Upper lobe of left lung (tissue), 6 donors: ENCODE data around the gene SPATA20. TPM values are rescaled to one million over a fixed set of nuclear protein-coding genes. Genes with fewer than 3 reads are reported as not detected.

ENCODE experiments used
- ATAC-seq, 2 donors: fragments of 200-7000 bp; cut with Tn5 transposase; one replicate each; pipeline ENCODE4 v1.9.1; 2022; ENCODE audit warnings: mild to moderate bottlenecking in 2 of 2, moderate library complexity in 2 of 2; ENCODE audit not compliant: low FRiP score in 2 of 2
- DNase-seq, 2 donors: peaks; one replicate each; pipeline ENCODE4 v3.0.0-alpha.2; 2019 to 2020
- H3K27ac ChIP-seq, 4 donors: fragments of 200-600 bp; sonication (generic); one replicate each; pipeline ENCODE4 v1.5.1; 2016 to 2019
- H3K27me3 ChIP-seq, 4 donors: fragments of 200-600 bp; sonication (generic); one replicate each; pipeline ENCODE4 v1.5.1; 2017 to 2019
- H3K36me3 ChIP-seq, 4 donors: fragments of 200-600 bp; sonication (generic); one replicate each; pipeline ENCODE4 v1.5.1; 2016 to 2019
- H3K4me1 ChIP-seq, 4 donors: fragments of 200-600 bp; sonication (generic); one replicate each; pipeline ENCODE4 v1.5.1; 2018 to 2019
- H3K4me3 ChIP-seq, 4 donors: fragments of 200-600 bp; sonication (generic); one replicate each; pipeline ENCODE4 v1.5.1; 2017 to 2019; ENCODE audit warnings: mild to moderate bottlenecking in 2 of 4, moderate library complexity in 1 of 4
- H3K9me3 ChIP-seq, 4 donors: fragments of 200-600 bp; sonication (generic); one replicate each; pipeline ENCODE4 v1.5.1; 2018 to 2019
- CTCF ChIP-seq, 6 experiments: fragments of 450-650 bp in 4 of 6; fragments of 200-600 bp in 2 of 6; sonication (generic) in 2 of 6; IDR thresholded peaks; one replicate each; pipeline ENCODE4 v1.5.1; 2016 to 2019; ENCODE audit warnings: antibody characterized with exemption in 6 of 6
- EP300 ChIP-seq, 4 donors: sonication (generic); formaldehyde crosslinking; IDR thresholded peaks; one replicate each; pipeline ENCODE4 v1.5.1; 2017; ENCODE audit warnings: antibody characterized with exemption in 4 of 4, control low read depth in 2 of 4
- POLR2A ChIP-seq, 4 donors: fragments of 450-650 bp; IDR thresholded peaks; one replicate each; pipeline ENCODE4 v1.5.1; 2016 to 2017; ENCODE audit warnings: antibody characterized with exemption in 4 of 4, mild to moderate bottlenecking in 2 of 4
- POLR2AphosphoS5 ChIP-seq, 2 donors: sonication (generic); formaldehyde crosslinking; IDR thresholded peaks; one replicate each; pipeline ENCODE4 v1.5.1; 2017; ENCODE audit warnings: antibody characterized with exemption in 2 of 2
- WGBS, 2 donors: methylation state at CpG; one replicate each; pipeline ENCODE4 v1.1.5; 2017 to 2018; 5-methylcytosine and 5-hydroxymethylcytosine counted together
- total RNA-seq, 6 donors: library from RNA; depleted of rRNA in 4 of 6; stranded (reverse); fragments of >200 nt in 4 of 6; gene quantifications; one replicate each; pipeline versions ENCODE4 v1.1.0 to v1.2.1, GENCODE V29; 2016 to 2021
- donor health status: DM: no; HTN: no; CAD: no; lungs with moderate emphysema.
- donor health status: DM: no; HTN: yes; CAD: no; lungs with severe emphysema.

The SPATA20 gene
- total RNA-seq, 6 donors from 2014 or later: 32.9 to 111 (median 46.4) TPM

DNA sequence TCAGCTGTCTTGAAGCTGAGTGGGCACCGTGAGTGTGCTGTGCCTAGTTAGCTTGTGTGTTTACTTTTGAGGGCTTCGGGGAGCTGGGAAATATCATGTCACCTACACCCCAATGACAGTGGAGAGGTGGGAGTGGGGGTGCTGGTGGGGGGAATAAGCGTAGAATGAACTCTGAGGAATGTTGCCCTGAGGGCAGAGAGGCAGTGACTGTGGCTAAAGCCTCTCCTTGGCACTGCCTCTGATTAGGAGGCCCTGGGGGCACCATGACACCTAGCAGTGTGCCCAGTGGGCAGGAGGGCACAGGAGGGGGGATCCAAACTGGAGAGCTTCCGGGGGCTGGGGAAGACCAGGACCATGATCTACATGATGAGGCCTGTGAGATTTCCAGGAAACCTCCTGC lies 38.4 kb downstream of the SPATA20 start:
- ATAC-seq: no peak
- H3K27ac ChIP-seq: no peak overlapping the region
- TF ChIP-seq POLR2AphosphoS5 (IDR thresholded peaks at IDR 0.05) (no peak), EP300 (IDR thresholded peaks at IDR 0.05) (no peak), CTCF (IDR thresholded peaks at IDR 0.05) (no peak), POLR2A (IDR thresholded peaks at IDR 0.05) (no peak)
- no peaks in the 10 kb centered on the region for H3K27me3 ChIP-seq
- DNase-seq: no peak
- no peak overlapping the region for H3K4me3 ChIP-seq
- 87 to 91% methylated on average over 3 to 4 of the region's 4 CpGs for WGBS, 2 donors
- no peaks in the 10 kb centered on the region for H3K36me3 ChIP-seq
- H3K4me1 ChIP-seq: peaks cover 14 to 20% (median 17%) of the 10 kb centered on the region in 4 donors
- H3K9me3 ChIP-seq: no peaks in the 10 kb centered on the region

DNA sequence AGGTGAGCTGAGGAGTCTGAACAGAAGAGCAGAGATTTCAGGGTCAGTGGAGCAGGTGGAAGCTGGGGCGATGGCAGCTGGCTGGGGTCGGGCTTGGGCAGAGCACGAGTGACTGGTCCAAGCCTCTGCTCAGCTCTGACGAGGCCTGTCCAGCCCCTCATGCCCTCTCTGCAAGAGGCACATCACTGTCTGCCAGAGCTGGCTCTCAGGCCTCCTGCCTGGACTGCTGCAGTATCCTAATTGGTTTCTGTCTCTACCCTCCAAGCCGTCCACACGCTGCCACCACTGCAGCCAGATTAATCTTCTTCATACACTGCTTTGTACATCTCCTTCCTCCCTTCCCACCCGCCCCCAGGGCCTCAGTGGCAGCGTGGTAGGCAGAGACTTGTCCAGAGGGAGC lies 38.9 kb downstream of the SPATA20 start:
- no peak for TF ChIP-seq CTCF (IDR thresholded peaks at IDR 0.05)
- no peak for TF ChIP-seq EP300 (IDR thresholded peaks at IDR 0.05)
- TF ChIP-seq POLR2AphosphoS5 (IDR thresholded peaks at IDR 0.05): no peak
- TF ChIP-seq POLR2A (IDR thresholded peaks at IDR 0.05): no peak
- H3K4me3 ChIP-seq: no peak overlapping the region
- H3K36me3 ChIP-seq: no peaks in the 10 kb centered on the region
- no peaks in the 10 kb centered on the region for H3K9me3 ChIP-seq
- no peak overlapping the region for H3K27ac ChIP-seq
- 83 to 93% methylated on average over 4 to 8 of the region's 8 CpGs for WGBS, 2 donors
- ATAC-seq: no peak
- peaks cover 15 to 20% (median 17%) of the 10 kb centered on the region in 4 donors for H3K4me1 ChIP-seq
- no peaks in the 10 kb centered on the region for H3K27me3 ChIP-seq
- DNase-seq: peak in 1 of 2 donors; percentile 58

DNA sequence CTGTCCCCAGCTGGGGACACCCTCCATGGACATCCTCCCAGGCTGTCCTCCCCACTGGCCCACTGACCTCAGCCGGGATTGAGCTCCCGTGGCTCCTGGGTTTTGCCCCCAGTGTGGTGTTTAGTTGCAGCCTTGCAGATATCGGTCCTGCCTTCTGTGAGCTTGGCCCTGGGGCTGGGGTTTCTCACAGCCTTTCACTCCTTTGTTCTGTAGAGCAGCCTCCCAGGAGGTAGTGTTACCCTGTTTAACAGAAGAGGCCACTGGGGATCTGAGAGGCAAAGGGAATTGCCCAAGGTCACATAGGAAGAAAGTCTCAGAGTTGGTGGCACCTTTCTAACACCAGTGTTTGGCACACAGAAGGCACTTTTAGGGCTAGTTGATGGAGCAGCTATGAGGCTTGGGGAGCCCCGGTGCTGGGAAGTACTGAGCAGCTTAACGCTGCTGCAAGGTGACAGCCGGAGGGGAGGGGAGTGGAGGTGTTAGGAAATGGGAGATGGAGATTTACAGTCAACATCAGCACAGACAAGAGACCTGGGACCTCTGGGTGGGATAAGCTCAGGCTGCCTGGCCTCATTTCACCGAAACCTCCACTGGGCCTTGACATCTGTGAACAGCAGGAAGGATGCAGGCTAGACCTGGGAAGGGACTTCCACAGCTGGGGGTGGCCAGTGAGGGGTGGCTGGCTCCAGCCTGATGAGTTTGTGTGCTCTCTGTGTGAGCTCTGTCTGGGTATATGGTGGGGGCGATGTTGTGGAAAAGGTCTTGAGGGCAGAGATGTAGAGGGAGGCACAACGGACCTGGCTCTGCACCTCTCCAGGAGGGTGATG lies 39.7 kb downstream of the SPATA20 start:
- H3K4me3 ChIP-seq: no peak overlapping the region
- TF ChIP-seq CTCF (IDR thresholded peaks at IDR 0.05) (no peak), EP300 (IDR thresholded peaks at IDR 0.05) (no peak), POLR2A (IDR thresholded peaks at IDR 0.05) (no peak), POLR2AphosphoS5 (IDR thresholded peaks at IDR 0.05) (no peak)

DNA sequence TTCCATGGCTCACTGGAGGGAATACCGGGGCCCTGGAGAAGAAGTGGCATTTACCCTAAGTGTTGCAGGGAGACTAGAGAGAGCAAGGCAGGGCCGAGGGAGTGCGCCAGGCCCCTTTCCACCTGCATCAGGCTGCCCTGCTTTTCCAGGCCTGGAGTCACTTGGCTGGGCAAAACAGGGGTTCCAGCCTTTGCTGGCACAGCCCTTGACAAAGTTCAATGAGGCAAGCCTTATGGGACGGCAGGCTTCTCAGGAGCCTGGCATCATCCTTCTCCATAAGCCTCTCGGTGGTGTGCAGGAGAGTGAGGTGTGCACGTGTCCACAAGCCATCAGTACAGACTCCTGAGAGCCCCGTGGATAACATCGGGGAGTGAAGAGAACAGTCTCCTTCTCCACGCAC lies 40.6 kb downstream of the SPATA20 start:
- H3K4me3 ChIP-seq: no peak overlapping the region
- no peaks in the 10 kb centered on the region for H3K36me3 ChIP-seq
- DNase-seq: peak in 1 of 2 donors; percentile 22
- no peaks in the 10 kb centered on the region for H3K27me3 ChIP-seq
- H3K9me3 ChIP-seq: no peaks in the 10 kb centered on the region
- peaks cover 15 to 20% (median 17%) of the 10 kb centered on the region in 4 donors for H3K4me1 ChIP-seq
- H3K27ac ChIP-seq: no peak overlapping the region
- TF ChIP-seq EP300 (IDR thresholded peaks at IDR 0.05) (no peak), CTCF (IDR thresholded peaks at IDR 0.05) (no peak), POLR2A (IDR thresholded peaks at IDR 0.05) (no peak)
- no peak for ATAC-seq
- 83 to 90% methylated on average over 9 of the region's 9 CpGs for WGBS, 2 donors

More for the DNA sequence above, 39.7 kb downstream of the SPATA20 start:
- Histone ChIP-seq H3K9me3 (no peaks in the 10 kb centered on the region), H3K36me3 (no peaks in the 10 kb centered on the region), H3K27ac (no peak overlapping the region), H3K27me3 (no peaks in the 10 kb centered on the region), H3K4me1 (peaks cover 15 to 20% (median 17%) of the 10 kb centered on the region in 4 donors)
- DNase-seq (no peak), ATAC-seq (no peak)
- 87 to 95% methylated on average over 6 to 9 of the region's 9 CpGs for WGBS, 2 donors
